Superior temporal gyrus (tissue), 1 donor: Measurements from ENCODE around the gene FAM163B.

Experiments used
- DNase-seq: peaks from one replicate; pipeline ENCODE4 v3.0.0-alpha.2; 2016; ENCODE audit errors: extremely low spot score

Gene FAM163B

DNA sequence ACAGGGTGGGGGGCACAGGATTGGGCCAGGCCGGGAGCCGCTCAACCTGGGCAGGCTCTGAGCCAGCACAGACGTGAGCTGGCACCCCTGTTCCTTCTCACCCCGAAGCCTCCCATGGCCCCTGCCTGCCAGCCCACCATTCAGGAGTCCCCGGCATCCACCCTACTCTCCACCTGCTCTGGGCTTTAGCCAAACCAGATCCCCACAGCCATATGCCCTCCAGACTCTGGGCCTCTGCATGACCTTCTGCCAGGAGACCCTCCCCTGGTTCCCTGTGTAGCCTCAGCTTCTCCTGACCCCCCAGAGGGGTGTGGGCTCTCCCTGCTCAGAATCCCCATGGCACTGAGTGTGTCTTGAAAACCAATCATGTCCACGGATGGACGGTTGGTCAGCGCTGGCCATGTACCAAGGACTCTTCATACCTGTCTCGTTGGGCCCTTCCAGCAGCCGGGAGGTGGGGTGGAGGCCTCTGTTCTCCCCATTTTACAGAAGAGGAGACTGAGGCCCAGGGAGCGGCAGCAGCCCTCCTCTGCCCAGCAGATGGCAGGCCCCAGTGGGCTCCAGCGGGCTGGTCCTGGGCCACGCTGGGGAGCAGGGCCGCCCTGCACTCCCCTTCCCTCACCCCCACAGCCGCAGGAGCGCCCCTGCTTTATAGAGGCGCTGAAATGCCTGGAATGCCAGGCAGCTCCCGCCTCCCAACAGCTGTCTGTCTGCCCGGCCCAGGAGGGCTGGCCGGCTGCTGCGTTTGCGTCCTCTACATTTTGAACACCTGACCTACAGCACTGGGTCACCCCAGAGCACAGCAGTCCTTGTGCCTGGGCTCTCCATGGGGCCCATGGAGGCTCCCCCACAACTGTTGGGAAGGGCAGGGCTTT, 81.0 kb downstream of the FAM163B start:
- DNase-seq: no peak

DNA sequence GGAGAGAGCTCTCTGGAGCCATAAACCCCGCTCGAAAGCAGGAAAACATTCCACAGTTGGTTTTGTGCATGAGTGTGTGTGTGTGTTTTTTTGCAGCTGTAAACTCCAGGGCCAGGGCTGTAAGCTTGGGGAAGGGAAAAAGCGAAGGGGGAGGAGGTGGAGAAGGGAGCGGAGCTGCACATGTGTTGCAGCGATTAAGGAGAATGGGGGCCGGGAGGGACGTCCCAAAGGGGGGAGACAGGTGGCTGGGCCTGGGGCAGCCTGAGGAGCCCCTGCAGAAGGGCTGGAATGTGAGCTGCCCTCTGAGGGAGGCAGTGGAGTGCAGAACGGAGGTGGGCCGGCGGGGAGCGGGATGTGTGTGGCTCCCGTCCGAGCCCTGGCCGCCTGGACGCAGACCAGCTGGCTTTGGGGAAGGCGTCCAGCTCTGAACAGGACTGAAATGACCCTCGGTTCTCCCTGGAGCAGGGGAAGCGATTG, 81.7 kb downstream of the FAM163B start:
- no peak for DNase-seq
